HepG2 (cell line): ENCODE measurements around the gene CIAO3. TPM values are rescaled to one million over a fixed set of nuclear protein-coding genes. Genes with fewer than 3 reads are reported as not detected.
A peak's percentile ranks its signal among the peaks of the same experiment; 100 is the strongest.

ENCODE experiments used
- KAT7 ChIP-seq: IDR thresholded peaks from 2 replicates; pipeline ENCODE4 v1.6.1; 2018; ENCODE audit warnings: borderline replicate concordance, missing compliant biosample characterization
- KDM1A ChIP-seq: IDR thresholded peaks from 2 replicates; pipeline ENCODE4 v1.6.1; 2016; ENCODE audit warnings: missing compliant biosample characterization
- MTA1 ChIP-seq: sonication (generic); formaldehyde crosslinking; IDR thresholded peaks from 2 replicates; pipeline ENCODE4 v1.4.0; 2020; ENCODE audit warnings: missing genetic modification reagents, mild to moderate bottlenecking, borderline replicate concordance
- NFE2L1 ChIP-seq: sonication (generic); formaldehyde crosslinking; IDR thresholded peaks from 2 replicates; pipeline ENCODE4 v1.4.0; 2020; ENCODE audit warnings: missing genetic modification reagents, mild to moderate bottlenecking, borderline replicate concordance
- PCBP1 ChIP-seq: fragments of 200-400 bp; formaldehyde crosslinking; IDR thresholded peaks from 2 replicates; pipeline ENCODE4 v1.6.1; 2017; ENCODE audit warnings: mild to moderate bottlenecking, low read depth, low read length, borderline replicate concordance
- RARA ChIP-seq: IDR thresholded peaks from 2 replicates; pipeline ENCODE4 v1.6.1; 2016; ENCODE audit warnings: missing genetic modification reagents, missing compliant biosample characterization
- SMYD3 ChIP-seq: sonication (generic); formaldehyde crosslinking; IDR thresholded peaks from 2 replicates; pipeline ENCODE4 v1.8.1; 2023; ENCODE audit warnings: mild to moderate bottlenecking, missing genetic modification reagents
- SRF ChIP-seq: IDR thresholded peaks from 2 replicates; pipeline ENCODE4 v1.6.1; 2011; ENCODE audit warnings: mild to moderate bottlenecking, low read depth, low read length, moderate library complexity
- ZNF205 ChIP-seq: IDR thresholded peaks from 2 replicates; pipeline ENCODE4 v1.6.1; 2018; ENCODE audit warnings: missing biosample characterization, missing genetic modification reagents
- ZNF335 ChIP-seq: sonication (generic); formaldehyde crosslinking; IDR thresholded peaks from 2 replicates; pipeline ENCODE4 v1.4.0; 2020; ENCODE audit warnings: missing genetic modification reagents
- ZNF446 ChIP-seq: sonication (generic); formaldehyde crosslinking; IDR thresholded peaks from 2 replicates; pipeline ENCODE4 v1.5.0; 2020; ENCODE audit warnings: mild to moderate bottlenecking, missing genetic modification reagents
- polyA plus RNA-seq, 8 experiments: library from polyadenylated mRNA; depleted of rRNA in 3 of 8; stranded (reverse) in 7 of 8; unstranded in 1 of 8; fragments of >200 nt; fragmentation: Illumina TruSeq in 4 of 8; extraction: Trizol in 4 of 8; gene quantifications; 2 replicates each; pipeline versions ENCODE4 v1.2.1 to v1.2.3, GENCODE V29; 2011 to 2016; ENCODE audit warnings: low read depth in 4 of 8, missing spikeins in 1 of 8, mixed read lengths in 1 of 8; ENCODE audit not compliant: insufficient read depth in 1 of 8
- total RNA-seq, 5 experiments: library from RNA; depleted of rRNA; stranded (reverse); fragments of >200 nt; fragmentation: Illumina TruSeq; extraction: Trizol; gene quantifications; 2 replicates each; pipeline ENCODE4 v1.2.3, GENCODE V29; 2016; ENCODE audit warnings: low read depth in 1 of 5
- TF ChIP-seq, protein P1 (sequence below): sonication (generic); formaldehyde crosslinking; IDR thresholded peaks from 2 replicates; pipeline ENCODE4 v1.5.1; 2020; ENCODE audit warnings: mild to moderate bottlenecking, missing genetic modification reagents, moderate library complexity
- TF ChIP-seq, protein P2 (sequence below): sonication (generic); formaldehyde crosslinking; IDR thresholded peaks from 2 replicates; pipeline ENCODE4 v1.5.0; 2020; ENCODE audit warnings: missing genetic modification reagents, mild to moderate bottlenecking, borderline replicate concordance
- TF ChIP-seq, protein P3 (sequence below): IDR thresholded peaks from 2 replicates; pipeline ENCODE4 v1.6.1; 2016; ENCODE audit warnings: missing biosample characterization, missing genetic modification reagents, low read depth
- TF ChIP-seq, protein P4 (sequence below): sonication (generic); formaldehyde crosslinking; IDR thresholded peaks from 2 replicates; pipeline ENCODE4 v1.4.0; 2020; ENCODE audit warnings: missing genetic modification reagents, borderline replicate concordance
- TF ChIP-seq, protein P5 (sequence below): sonication (generic); formaldehyde crosslinking; IDR thresholded peaks from 2 replicates; pipeline ENCODE4 v1.8.0; 2022; ENCODE audit warnings: missing genetic modification reagents, low read depth, mild to moderate bottlenecking, borderline replicate concordance

Gene CIAO3
- total and polyA plus RNA-seq, 2 of the 13 experiments (the other 11 are each of a cell fraction or from before 2014, with no cell fraction given) = 21.7 to 25.0 TPM

DNA sequence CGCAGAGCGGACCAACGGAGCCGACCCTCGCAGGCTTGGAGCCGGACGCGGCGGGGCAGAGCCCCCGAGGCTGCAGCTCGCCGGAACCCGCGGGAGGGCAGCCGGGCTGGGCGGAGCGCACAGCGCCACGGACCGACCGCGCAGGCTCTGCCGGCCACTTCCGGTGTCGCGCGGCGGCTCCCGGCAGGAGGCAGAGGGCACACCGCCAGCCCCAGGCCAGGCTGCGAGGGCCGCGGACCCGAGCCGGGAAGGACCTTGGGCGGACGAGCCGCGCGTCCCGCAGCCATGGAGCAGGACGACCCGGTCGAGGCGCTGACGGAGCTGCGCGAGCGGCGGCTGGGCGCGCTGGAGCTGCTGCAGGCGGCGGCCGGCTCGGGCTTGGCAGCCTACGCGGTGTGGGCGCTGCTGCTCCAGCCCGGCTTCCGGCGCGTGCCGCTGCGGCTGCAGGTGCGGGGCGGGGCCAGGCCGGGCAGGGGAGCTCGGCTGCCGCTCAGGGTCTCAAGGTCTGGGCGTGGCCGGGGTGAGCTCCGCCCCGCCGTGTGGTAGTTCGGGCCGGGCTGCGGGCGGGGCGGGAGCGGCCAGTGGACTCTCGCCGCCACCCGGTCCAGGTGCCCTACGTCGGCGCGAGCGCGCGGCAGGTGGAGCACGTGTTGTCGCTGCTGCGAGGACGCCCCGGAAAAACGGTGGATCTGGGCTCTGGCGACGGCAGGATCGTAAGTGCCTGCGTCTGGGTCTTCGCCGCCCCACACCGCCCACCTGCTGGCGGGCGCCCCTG lies 19.6 kb downstream of the CIAO3 start, which contains the start of gene ANTKMT (continued):
- TF ChIP-seq, protein P1, sequence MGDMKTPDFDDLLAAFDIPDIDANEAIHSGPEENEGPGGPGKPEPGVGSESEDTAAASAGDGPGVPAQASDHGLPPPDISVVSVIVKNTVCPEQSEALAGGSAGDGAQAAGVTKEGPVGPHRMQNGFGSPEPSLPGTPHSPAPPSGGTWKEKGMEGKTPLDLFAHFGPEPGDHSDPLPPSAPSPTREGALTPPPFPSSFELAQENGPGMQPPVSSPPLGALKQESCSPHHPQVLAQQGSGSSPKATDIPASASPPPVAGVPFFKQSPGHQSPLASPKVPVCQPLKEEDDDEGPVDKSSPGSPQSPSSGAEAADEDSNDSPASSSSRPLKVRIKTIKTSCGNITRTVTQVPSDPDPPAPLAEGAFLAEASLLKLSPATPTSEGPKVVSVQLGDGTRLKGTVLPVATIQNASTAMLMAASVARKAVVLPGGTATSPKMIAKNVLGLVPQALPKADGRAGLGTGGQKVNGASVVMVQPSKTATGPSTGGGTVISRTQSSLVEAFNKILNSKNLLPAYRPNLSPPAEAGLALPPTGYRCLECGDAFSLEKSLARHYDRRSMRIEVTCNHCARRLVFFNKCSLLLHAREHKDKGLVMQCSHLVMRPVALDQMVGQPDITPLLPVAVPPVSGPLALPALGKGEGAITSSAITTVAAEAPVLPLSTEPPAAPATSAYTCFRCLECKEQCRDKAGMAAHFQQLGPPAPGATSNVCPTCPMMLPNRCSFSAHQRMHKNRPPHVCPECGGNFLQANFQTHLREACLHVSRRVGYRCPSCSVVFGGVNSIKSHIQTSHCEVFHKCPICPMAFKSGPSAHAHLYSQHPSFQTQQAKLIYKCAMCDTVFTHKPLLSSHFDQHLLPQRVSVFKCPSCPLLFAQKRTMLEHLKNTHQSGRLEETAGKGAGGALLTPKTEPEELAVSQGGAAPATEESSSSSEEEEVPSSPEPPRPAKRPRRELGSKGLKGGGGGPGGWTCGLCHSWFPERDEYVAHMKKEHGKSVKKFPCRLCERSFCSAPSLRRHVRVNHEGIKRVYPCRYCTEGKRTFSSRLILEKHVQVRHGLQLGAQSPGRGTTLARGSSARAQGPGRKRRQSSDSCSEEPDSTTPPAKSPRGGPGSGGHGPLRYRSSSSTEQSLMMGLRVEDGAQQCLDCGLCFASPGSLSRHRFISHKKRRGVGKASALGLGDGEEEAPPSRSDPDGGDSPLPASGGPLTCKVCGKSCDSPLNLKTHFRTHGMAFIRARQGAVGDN = peak; percentile 96
- TF ChIP-seq MTA1 (CRISPR knock-in tag) = peak; percentile 12; the same call in 1 of the 2 replicates
- TF ChIP-seq RARA (CRISPR knock-in tag) = no peak
- no peak for TF ChIP-seq SMYD3
- TF ChIP-seq, protein P2, sequence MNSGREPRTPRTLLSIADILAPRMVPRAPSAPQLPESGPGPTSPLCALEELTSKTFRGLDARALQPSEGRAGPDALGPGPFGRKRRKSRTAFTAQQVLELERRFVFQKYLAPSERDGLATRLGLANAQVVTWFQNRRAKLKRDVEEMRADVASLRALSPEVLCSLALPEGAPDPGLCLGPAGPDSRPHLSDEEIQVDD (CRISPR knock-in tag) = peak; percentile 59; the same call in 1 of the 2 replicates
- no peak for TF ChIP-seq ZNF205
- TF ChIP-seq ZNF335 (CRISPR knock-in tag) = no peak
- no peak for TF ChIP-seq PCBP1
- TF ChIP-seq, protein P3, sequence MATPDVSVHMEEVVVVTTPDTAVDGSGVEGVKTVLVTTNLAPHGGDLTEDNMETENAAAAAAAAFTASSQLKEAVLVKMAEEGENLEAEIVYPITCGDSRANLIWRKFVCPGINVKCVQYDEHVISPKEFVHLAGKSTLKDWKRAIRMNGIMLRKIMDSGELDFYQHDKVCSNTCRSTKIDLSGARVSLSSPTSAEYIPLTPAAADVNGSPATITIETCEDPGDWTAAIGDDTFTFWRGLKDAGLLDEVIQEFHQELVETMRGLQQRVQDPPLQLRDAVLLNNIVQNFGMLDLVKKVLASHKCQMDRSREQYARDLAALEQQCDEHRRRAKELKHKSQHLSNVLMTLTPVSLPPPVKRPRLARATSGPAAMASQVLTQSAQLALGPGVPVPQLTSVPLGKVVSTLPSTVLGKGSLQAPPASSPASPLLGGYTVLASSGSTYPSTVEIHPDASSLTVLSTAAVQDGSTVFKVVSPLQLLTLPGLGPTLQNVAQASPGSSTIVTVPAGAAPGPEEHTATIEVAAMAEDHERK = no peak
- TF ChIP-seq KAT7 (CRISPR knock-in tag) = no peak
- no peak for TF ChIP-seq NFE2L1 (CRISPR knock-in tag)
- peak; percentile 76; the same call in 1 of the 2 replicates for TF ChIP-seq ZNF446 (CRISPR knock-in tag)
- TF ChIP-seq SRF = no peak
- TF ChIP-seq, protein P4, sequence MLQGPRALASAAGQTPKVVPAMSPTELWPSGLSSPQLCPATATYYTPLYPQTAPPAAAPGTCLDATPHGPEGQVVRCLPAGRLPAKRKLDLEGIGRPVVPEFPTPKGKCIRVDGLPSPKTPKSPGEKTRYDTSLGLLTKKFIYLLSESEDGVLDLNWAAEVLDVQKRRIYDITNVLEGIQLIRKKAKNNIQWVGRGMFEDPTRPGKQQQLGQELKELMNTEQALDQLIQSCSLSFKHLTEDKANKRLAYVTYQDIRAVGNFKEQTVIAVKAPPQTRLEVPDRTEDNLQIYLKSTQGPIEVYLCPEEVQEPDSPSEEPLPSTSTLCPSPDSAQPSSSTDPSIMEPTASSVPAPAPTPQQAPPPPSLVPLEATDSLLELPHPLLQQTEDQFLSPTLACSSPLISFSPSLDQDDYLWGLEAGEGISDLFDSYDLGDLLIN (CRISPR knock-in tag) = 0 out of 2 replicates have a peak, but pooled peaks have one; percentile 70
- TF ChIP-seq KDM1A (CRISPR knock-in tag) = no peak
- TF ChIP-seq, protein P5, sequence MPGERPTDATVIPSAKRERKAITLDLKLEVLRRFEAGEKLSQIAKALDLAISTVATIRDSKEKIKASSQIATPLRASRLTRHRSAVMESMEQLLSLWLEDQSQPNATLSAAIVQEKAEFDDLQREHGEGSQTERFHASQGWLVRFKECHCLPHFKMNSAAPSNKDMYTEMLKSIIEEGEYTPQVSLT = no peak; the same call in 1 of the 2 replicates
